IMR-90 (cell line): ENCODE data around the gene VPS26C.
"Not testable (repeated sequence)": the region's sequence is repeated elsewhere in the genome, so short reads cannot be mapped to it uniquely, and the experiment has no call there.

ENCODE experiments used
- FOS ChIP-seq: fragments of 150-350 bp; IDR thresholded peaks from 2 replicates; pipeline ENCODE4 v1.6.1; 2016; ENCODE audit warnings: low read depth, low read length
- MAFK ChIP-seq: IDR thresholded peaks from 2 replicates; pipeline ENCODE4 v1.6.1; 2012; ENCODE audit warnings: low read depth, low read length, improper control_type of control experiment
- MXI1 ChIP-seq: IDR thresholded peaks from 2 replicates; pipeline ENCODE4 v1.6.1; 2012; ENCODE audit warnings: low read depth, mild to moderate bottlenecking, low read length, moderate library complexity, borderline replicate concordance
- POLR2A ChIP-seq: IDR thresholded peaks from 2 replicates; pipeline ENCODE4 v1.6.1; 2012; ENCODE audit warnings: mild to moderate bottlenecking, low read depth, low read length
- RAD21 ChIP-seq: IDR thresholded peaks from 2 replicates; pipeline ENCODE4 v1.6.1; 2012; ENCODE audit warnings: low read length, improper control_type of control experiment
- RCOR1 ChIP-seq: IDR thresholded peaks from 2 replicates; pipeline ENCODE4 v1.6.1; 2012; ENCODE audit warnings: mild to moderate bottlenecking, low read length, improper control_type of control experiment; ENCODE audit not compliant: insufficient replicate concordance
- SMC3 ChIP-seq: fragments of 150-350 bp; IDR thresholded peaks from 2 replicates; pipeline ENCODE4 v1.6.1; 2016; ENCODE audit warnings: low read depth, mild to moderate bottlenecking, antibody characterized with exemption, low read length, moderate library complexity
- TF ChIP-seq, protein P1 (sequence below): conservative IDR thresholded peaks from 2 replicates; pipeline ENCODE4 v1.5.1; 2012; ENCODE audit warnings: mild to moderate bottlenecking, low read depth, low read length, improper control_type of control experiment
- TF ChIP-seq, protein P2 (sequence below): fragments of 150-350 bp; IDR thresholded peaks from 2 replicates; pipeline ENCODE4 v1.6.1; 2017; ENCODE audit warnings: mild to moderate bottlenecking, antibody characterized with exemption, low read length, low read depth

DNA sequence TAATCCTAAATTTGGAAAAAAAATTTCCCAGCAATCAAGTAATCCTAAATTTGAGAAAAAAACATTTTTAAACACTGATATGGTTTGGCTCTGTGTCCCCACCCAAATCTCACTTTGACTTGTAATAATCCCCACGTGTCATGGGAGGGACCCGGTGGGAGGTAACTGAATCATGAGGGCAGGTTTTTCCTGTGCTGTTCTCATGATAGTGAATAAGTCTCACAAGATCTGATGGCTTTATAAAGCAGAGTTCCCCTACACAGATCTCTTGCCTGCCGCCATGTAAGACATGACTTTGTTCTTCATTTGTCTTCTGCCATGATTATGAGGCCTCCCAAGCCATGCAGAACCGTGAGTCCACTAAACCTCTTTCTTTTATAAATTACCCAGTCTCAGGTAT is 12.1 kb upstream of the VPS26C start:
- TF ChIP-seq, protein P1, sequence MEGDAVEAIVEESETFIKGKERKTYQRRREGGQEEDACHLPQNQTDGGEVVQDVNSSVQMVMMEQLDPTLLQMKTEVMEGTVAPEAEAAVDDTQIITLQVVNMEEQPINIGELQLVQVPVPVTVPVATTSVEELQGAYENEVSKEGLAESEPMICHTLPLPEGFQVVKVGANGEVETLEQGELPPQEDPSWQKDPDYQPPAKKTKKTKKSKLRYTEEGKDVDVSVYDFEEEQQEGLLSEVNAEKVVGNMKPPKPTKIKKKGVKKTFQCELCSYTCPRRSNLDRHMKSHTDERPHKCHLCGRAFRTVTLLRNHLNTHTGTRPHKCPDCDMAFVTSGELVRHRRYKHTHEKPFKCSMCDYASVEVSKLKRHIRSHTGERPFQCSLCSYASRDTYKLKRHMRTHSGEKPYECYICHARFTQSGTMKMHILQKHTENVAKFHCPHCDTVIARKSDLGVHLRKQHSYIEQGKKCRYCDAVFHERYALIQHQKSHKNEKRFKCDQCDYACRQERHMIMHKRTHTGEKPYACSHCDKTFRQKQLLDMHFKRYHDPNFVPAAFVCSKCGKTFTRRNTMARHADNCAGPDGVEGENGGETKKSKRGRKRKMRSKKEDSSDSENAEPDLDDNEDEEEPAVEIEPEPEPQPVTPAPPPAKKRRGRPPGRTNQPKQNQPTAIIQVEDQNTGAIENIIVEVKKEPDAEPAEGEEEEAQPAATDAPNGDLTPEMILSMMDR = not testable (repeated sequence)
- TF ChIP-seq POLR2A, RAD21, SMC3, FOS, RCOR1, MXI1, MAFK: not testable (repeated sequence)
- TF ChIP-seq, protein P2, sequence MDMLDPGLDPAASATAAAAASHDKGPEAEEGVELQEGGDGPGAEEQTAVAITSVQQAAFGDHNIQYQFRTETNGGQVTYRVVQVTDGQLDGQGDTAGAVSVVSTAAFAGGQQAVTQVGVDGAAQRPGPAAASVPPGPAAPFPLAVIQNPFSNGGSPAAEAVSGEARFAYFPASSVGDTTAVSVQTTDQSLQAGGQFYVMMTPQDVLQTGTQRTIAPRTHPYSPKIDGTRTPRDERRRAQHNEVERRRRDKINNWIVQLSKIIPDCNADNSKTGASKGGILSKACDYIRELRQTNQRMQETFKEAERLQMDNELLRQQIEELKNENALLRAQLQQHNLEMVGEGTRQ = not testable (repeated sequence)
